ENCODE data around the gene PDP2. TPM values are rescaled to one million over a fixed set of nuclear protein-coding genes. Genes with fewer than 3 reads are reported as not detected.

PDP2 gene
- total and polyA plus RNA-seq, 4 experiments from 2014 or later = 2.4 to 19.3 (median 10.1) TPM

DNA sequence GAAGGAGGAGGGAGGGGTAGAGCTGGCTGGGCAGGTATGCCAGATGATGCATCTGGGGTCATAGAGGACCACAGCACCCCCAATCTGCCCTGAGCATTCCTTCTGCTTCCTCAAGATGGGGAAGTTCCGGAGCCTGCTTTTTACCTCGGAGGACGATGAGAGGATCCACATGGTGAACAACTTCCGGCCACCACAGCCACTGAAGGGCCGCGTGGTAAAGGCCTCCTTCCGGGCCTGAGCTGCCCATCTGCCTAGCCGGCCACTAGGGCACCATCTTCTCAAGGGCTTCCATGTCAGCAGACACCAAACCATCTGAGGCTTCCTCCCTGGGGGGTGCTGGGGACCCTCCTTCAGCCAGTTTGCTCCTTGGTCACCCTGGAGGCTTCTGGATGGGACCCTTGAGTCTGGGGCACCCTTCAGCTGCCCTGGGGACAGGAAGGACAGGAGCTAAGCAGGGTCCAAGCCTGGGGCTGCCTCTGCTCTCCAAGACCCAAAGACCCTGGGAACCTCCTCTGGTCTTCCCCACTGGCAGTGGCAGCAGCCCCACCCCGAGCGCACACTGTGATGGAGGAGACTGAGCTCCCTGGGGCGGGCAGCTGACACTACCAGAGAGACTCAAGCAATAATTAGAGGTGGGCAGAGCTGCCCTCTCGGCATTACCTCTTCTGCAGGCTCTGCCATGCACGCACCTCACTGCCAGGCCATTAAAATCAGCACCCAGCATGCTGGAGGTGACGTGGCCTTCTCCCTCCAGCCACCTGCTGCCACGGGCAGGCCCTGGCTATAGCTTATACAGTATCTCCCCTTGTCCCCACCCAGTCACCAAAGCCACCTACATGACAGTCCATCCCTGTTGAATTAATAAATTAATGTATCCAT, 26.8 kb upstream of the PDP2 start:
- Histone ChIP-seq H3K36me3 (ENCODE audit: insufficient read depth, low read length) (no peaks in the 10 kb centered on the region), H3K27me3 (ENCODE audit: insufficient read depth, low read length) (no peaks in the 10 kb centered on the region), H3K4me1 (ENCODE audit: insufficient read depth, low read length) (no peaks in the 10 kb centered on the region), H3K4me3 (ENCODE audit: low read length in 2 of 2) (no peak overlapping the region), H3K27ac (ENCODE audit: low read depth, low read length) (no peak overlapping the region), H3K9me3 (ENCODE audit: control insufficient read depth in 1 of 2, low read length in 2 of 2) (no peaks in the 10 kb centered on the region)
- Mint-ChIP-seq H3K36me3 (no peaks in the 10 kb centered on the region), H3K27me3 (no peaks in the 10 kb centered on the region), H3K4me1 (no peaks in the 10 kb centered on the region), H3K9me3 (no peaks in the 10 kb centered on the region), H3K27ac (peak overlapping the region in 1 of 7 donors; percentile 8), H3K4me3 (no peak overlapping the region)
- DNase-seq = no peak
- POLR2A ChIA-PET (ENCODE audit: partially characterized antibody) = interaction anchor here (0.9 kb wide), 1 partner anchor 10 kb away, joined by 3 read pairs; no protein-coding TSS in a partner anchor
- intact Hi-C loops (cut with micrococcal nuclease) = no loop called here
- CTCF ChIA-PET (ENCODE audit: partially characterized antibody) = interaction anchor here (1.4 kb wide), 1 partner anchor 14 kb away, joined by 4 read pairs; no protein-coding TSS in a partner anchor

DNA sequence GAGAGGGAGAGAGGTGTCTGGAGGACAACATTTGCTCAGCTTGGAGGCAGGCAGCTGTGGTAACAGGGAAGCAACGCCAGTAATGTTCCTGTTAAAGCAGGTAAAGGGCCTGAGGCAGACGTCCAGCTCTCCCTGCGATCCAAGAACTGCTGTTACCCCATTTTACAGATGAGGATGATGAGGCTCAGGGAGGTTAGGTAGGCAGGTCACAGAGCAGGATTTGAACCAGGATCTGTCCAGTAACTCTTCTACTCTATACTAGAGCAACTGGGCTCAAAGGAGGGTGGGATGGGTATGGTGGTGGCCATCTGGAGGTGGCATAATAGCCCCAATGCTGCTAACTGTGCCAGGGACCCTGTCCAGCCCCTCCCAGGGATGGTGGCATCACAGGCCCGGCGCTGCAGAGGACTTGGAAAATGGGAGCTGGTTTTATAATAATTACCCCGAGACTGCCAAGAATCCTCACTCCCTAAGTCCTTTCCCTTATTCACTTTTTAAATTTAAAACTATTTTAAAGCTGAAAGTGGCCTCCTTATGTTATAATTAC, 24.1 kb upstream of the PDP2 start:
- H3K36me3 Mint-ChIP-seq = no peaks in the 10 kb centered on the region

DNA sequence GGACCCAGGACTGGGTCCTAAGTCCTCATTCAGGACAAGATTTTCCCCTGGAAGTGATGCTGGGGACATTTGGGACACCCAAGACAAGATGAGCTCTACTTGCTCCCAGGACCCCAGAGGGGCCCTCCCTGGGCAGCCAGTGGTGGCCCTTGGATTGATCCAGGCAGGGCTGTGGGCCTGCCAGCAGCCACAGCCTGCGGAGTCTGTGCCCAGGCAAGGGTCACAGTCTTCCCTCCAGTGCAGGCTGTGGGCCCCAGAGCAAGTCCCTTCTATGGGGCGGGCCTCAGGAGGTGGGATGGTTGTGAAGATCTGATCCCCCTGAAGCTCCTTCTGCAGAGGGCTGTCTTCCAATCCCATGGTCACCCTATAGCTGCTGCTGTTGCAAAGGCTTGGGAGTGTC, 23.5 kb upstream of the PDP2 start:
- ChIA-PET CTCF (ENCODE audit: partially characterized antibody) (interaction anchor here (0.6 to 1.7 kb wide), 4 partner anchors 12 to 26 kb away, joined by 3 to 9 read pairs (median 4); partner anchors contain the start of gene NAE1), POLR2A (ENCODE audit: partially characterized antibody) (no interaction called here)
- no peaks in the 10 kb centered on the region for H3K36me3 ChIP-seq (ENCODE audit: insufficient read depth, low read length)
- H3K9me3 Mint-ChIP-seq = no peaks in the 10 kb centered on the region
- no peaks in the 10 kb centered on the region for H3K9me3 ChIP-seq (ENCODE audit: control insufficient read depth in 1 of 2, low read length in 2 of 2)
- no peak overlapping the region for H3K27ac Mint-ChIP-seq
- no peaks in the 10 kb centered on the region for H3K4me1 ChIP-seq (ENCODE audit: insufficient read depth, low read length)
- H3K27ac ChIP-seq (ENCODE audit: low read depth, low read length) = no peak overlapping the region
- H3K4me1 Mint-ChIP-seq = no peaks in the 10 kb centered on the region
- H3K27me3 ChIP-seq (ENCODE audit: insufficient read depth, low read length) = no peaks in the 10 kb centered on the region
- no peak overlapping the region for H3K4me3 Mint-ChIP-seq
- no peak overlapping the region for H3K4me3 ChIP-seq (ENCODE audit: low read length in 2 of 2)
- intact Hi-C loops (cut with micrococcal nuclease) = no loop called here
- H3K27me3 Mint-ChIP-seq = no peaks in the 10 kb centered on the region
- no peaks in the 10 kb centered on the region for H3K36me3 Mint-ChIP-seq
- DNase-seq = no peak

More for the DNA sequence above, 24.1 kb upstream of the PDP2 start:
- H3K9me3 ChIP-seq (ENCODE audit: control insufficient read depth in 1 of 2, low read length in 2 of 2) = no peaks in the 10 kb centered on the region
- Mint-ChIP-seq H3K4me1 (no peaks in the 10 kb centered on the region), H3K4me3 (no peak overlapping the region), H3K27me3 (no peaks in the 10 kb centered on the region), H3K9me3 (no peaks in the 10 kb centered on the region), H3K27ac (no peak overlapping the region)
- intact Hi-C loops (cut with micrococcal nuclease) = no loop called here
- POLR2A ChIA-PET (ENCODE audit: partially characterized antibody) = no interaction called here
- no peaks in the 10 kb centered on the region for H3K27me3 ChIP-seq (ENCODE audit: insufficient read depth, low read length)
- CTCF ChIA-PET (ENCODE audit: partially characterized antibody) = interaction anchor here (0.6 to 1.7 kb wide), 4 partner anchors 12 to 26 kb away, joined by 3 to 9 read pairs (median 4); partner anchors contain the start of gene NAE1
- H3K4me3 ChIP-seq (ENCODE audit: low read length in 2 of 2) = no peak overlapping the region
- no peak overlapping the region for H3K27ac ChIP-seq (ENCODE audit: low read depth, low read length)
- H3K4me1 ChIP-seq (ENCODE audit: insufficient read depth, low read length) = no peaks in the 10 kb centered on the region
- H3K36me3 ChIP-seq (ENCODE audit: insufficient read depth, low read length) = no peaks in the 10 kb centered on the region
- no peak for DNase-seq

- CTCF ChIA-PET (ENCODE audit: partially characterized antibody) = interaction anchor here (1.7 kb wide), 1 partner anchor 27 kb away, joined by 9 read pairs; the partner anchor contains the start of gene NAE1
- Histone ChIP-seq H3K36me3 (ENCODE audit: insufficient read depth, low read length) (no peaks in the 10 kb centered on the region), H3K4me1 (ENCODE audit: insufficient read depth, low read length) (no peaks in the 10 kb centered on the region), H3K27me3 (ENCODE audit: insufficient read depth, low read length) (no peaks in the 10 kb centered on the region), H3K27ac (ENCODE audit: low read depth, low read length) (no peak overlapping the region), H3K4me3 (ENCODE audit: low read length in 2 of 2) (no peak overlapping the region), H3K9me3 (ENCODE audit: control insufficient read depth in 1 of 2, low read length in 2 of 2) (no peaks in the 10 kb centered on the region)
- intact Hi-C loops (cut with micrococcal nuclease) = no loop called here
- POLR2A ChIA-PET (ENCODE audit: partially characterized antibody) = no interaction called here
- no peak overlapping the region for H3K4me3 Mint-ChIP-seq
- H3K4me1 Mint-ChIP-seq = no peaks in the 10 kb centered on the region
- H3K27ac Mint-ChIP-seq = peak overlapping the region in 1 of 7 donors; percentile 42
- no peak for DNase-seq
- H3K9me3 Mint-ChIP-seq = no peaks in the 10 kb centered on the region
- no peaks in the 10 kb centered on the region for H3K36me3 Mint-ChIP-seq
- no peaks in the 10 kb centered on the region for H3K27me3 Mint-ChIP-seq
Measured at GRCh38 chr16:66857437-66857836, 22.9 kb upstream of the PDP2 start.

- Mint-ChIP-seq H3K9me3 (no peaks in the 10 kb centered on the region), H3K27ac (peak overlapping the region in 1 of 7 donors; percentile 57), H3K36me3 (no peaks in the 10 kb centered on the region), H3K27me3 (no peaks in the 10 kb centered on the region), H3K4me1 (no peaks in the 10 kb centered on the region), H3K4me3 (no peak overlapping the region)
- no peak overlapping the region for H3K27ac ChIP-seq (ENCODE audit: low read depth, low read length)
- no peak for DNase-seq
- intact Hi-C loops (cut with micrococcal nuclease) = no loop called here
- H3K4me3 ChIP-seq (ENCODE audit: low read length in 2 of 2) = no peak overlapping the region
- H3K36me3 ChIP-seq (ENCODE audit: insufficient read depth, low read length) = no peaks in the 10 kb centered on the region
- POLR2A ChIA-PET (ENCODE audit: partially characterized antibody) = no interaction called here
- H3K9me3 ChIP-seq (ENCODE audit: control insufficient read depth in 1 of 2, low read length in 2 of 2) = no peaks in the 10 kb centered on the region
- CTCF ChIA-PET (ENCODE audit: partially characterized antibody) = interaction anchor here (2.5 kb wide), 1 partner anchor 9 kb away, joined by 9 read pairs; no protein-coding TSS in a partner anchor
- no peaks in the 10 kb centered on the region for H3K4me1 ChIP-seq (ENCODE audit: insufficient read depth, low read length)
- no peaks in the 10 kb centered on the region for H3K27me3 ChIP-seq (ENCODE audit: insufficient read depth, low read length)
Measured at GRCh38 chr16:66858740-66859396, 21.4 kb upstream of the PDP2 start.

GRCh38 chr16:66859397-66860068, 20.8 kb upstream of the PDP2 start:
- Histone ChIP-seq H3K4me1 (ENCODE audit: insufficient read depth, low read length) (no peaks in the 10 kb centered on the region), H3K4me3 (ENCODE audit: low read length in 2 of 2) (no peak overlapping the region), H3K27me3 (ENCODE audit: insufficient read depth, low read length) (no peaks in the 10 kb centered on the region), H3K9me3 (ENCODE audit: control insufficient read depth in 1 of 2, low read length in 2 of 2) (no peaks in the 10 kb centered on the region), H3K27ac (ENCODE audit: low read depth, low read length) (no peak overlapping the region), H3K36me3 (ENCODE audit: insufficient read depth, low read length) (no peaks in the 10 kb centered on the region)
- Mint-ChIP-seq H3K4me3 (no peak overlapping the region), H3K27me3 (no peaks in the 10 kb centered on the region), H3K27ac (peak overlapping the region in 3 of 7 donors; percentile 10 to 57 (median 23)), H3K4me1 (no peaks in the 10 kb centered on the region), H3K9me3 (no peaks in the 10 kb centered on the region), H3K36me3 (no peaks in the 10 kb centered on the region)
- DNase-seq = no peak
- intact Hi-C loops (cut with micrococcal nuclease) = no loop called here
- ChIA-PET POLR2A (ENCODE audit: partially characterized antibody) (interaction anchor here (1.2 kb wide), 1 partner anchor 29 kb away, joined by 3 read pairs; the partner anchor contains the start of gene NAE1), CTCF (ENCODE audit: partially characterized antibody) (interaction anchor here (0.7 to 2.5 kb wide), 7 partner anchors 8 to 296 kb away, joined by 3 to 10 read pairs (median 7); partner anchors contain the start of gene NAE1)

Measured in CD4-positive, alpha-beta memory T cell (primary cell).